Esophagus muscularis mucosa (tissue), 4 donors: ENCODE data around the gene HSPA14. TPM values are rescaled to one million over a fixed set of nuclear protein-coding genes. Genes with fewer than 3 reads are reported as not detected.

Source experiments
- DNase-seq: peaks from one replicate; pipeline ENCODE4 v3.0.0-alpha.2; 2017; ENCODE audit errors: extremely low spot score
- H3K27ac ChIP-seq, 4 donors: fragments of 200-600 bp; sonication (generic); replicated peaks in 1 of 4; 1 replicate in 3 of 4; 2 replicates in 1 of 4; pipeline ENCODE4 v1.5.1; 2016 to 2019; ENCODE audit warnings: mild to moderate bottlenecking in 1 of 4
- H3K27me3 ChIP-seq, 4 donors: fragments of 200-600 bp; sonication (generic); one replicate each; pipeline versions ENCODE4 v1.5.1 to v1.6.0; 2016 to 2019
- H3K36me3 ChIP-seq, 4 donors: fragments of 200-600 bp; sonication (generic); one replicate each; pipeline ENCODE4 v1.5.1; 2016 to 2019
- H3K4me1 ChIP-seq, 4 donors: fragments of 200-600 bp; sonication (generic); one replicate each; pipeline ENCODE4 v1.5.1; 2016 to 2019
- H3K4me3 ChIP-seq, 4 donors: fragments of 200-600 bp; sonication (generic); 1 replicate in 2 of 4; 2 replicates in 2 of 4; pipeline ENCODE4 v1.5.1; 2016 to 2019; ENCODE audit warnings: mild to moderate bottlenecking in 4 of 4, moderate library complexity in 1 of 4
- H3K9me3 ChIP-seq, 4 donors: fragments of 200-600 bp; sonication (generic); 1 replicate in 3 of 4; 2 replicates in 1 of 4; pipeline ENCODE4 v1.5.1; 2016 to 2019
- CTCF ChIP-seq, 3 experiments: fragments of 200-600 bp in 2 of 3; fragments of 450-650 bp in 1 of 3; sonication (generic) in 2 of 3; IDR thresholded peaks; one replicate each; pipeline ENCODE4 v1.5.1; 2017 to 2019; ENCODE audit warnings: antibody characterized with exemption in 3 of 3, mild to moderate bottlenecking in 2 of 3, moderate library complexity in 1 of 3
- EP300 ChIP-seq: sonication (generic); formaldehyde crosslinking; IDR thresholded peaks from one replicate; pipeline ENCODE4 v1.6.1; 2017; ENCODE audit warnings: antibody characterized with exemption
- POLR2A ChIP-seq: fragments of 450-650 bp; IDR thresholded peaks from one replicate; pipeline ENCODE4 v1.6.1; 2017; ENCODE audit warnings: antibody characterized with exemption, moderate library complexity, mild to moderate bottlenecking, low read depth
- POLR2AphosphoS5 ChIP-seq, 2 donors: sonication (generic); formaldehyde crosslinking; IDR thresholded peaks; one replicate each; pipeline ENCODE4 v1.6.1; 2017; ENCODE audit warnings: antibody characterized with exemption in 2 of 2
- WGBS: methylation state at CpG from one replicate; pipeline ENCODE4 v1.1.5; 2018; 5-methylcytosine and 5-hydroxymethylcytosine counted together
- intact Hi-C: fragments of 100-400 bp; cut with DNase I; formaldehyde crosslinking; loops from one replicate; pipeline ENCODE4 v1.15.1; 2023
- total RNA-seq, 4 donors: library from RNA; depleted of rRNA; stranded (reverse); fragments of >200 nt; gene quantifications; one replicate each; pipeline versions ENCODE4 v1.1.0 to v1.2.1, GENCODE V29; 2016

The HSPA14 gene
- total RNA-seq, 4 donors from 2014 or later = 6.8 to 9.8 (median 7.8) TPM

- Histone ChIP-seq H3K4me3 (no peak overlapping the region), H3K27me3 (no peaks in the 10 kb centered on the region), H3K9me3 (no peaks in the 10 kb centered on the region), H3K4me1 (peaks cover 9 to 12% (median 10%) of the 10 kb centered on the region in 4 donors), H3K36me3 (peaks cover 19 to 59% (median 43%) of the 10 kb centered on the region in 4 donors), H3K27ac (no peak overlapping the region)
- DNase-seq = peak; percentile 60
- TF ChIP-seq CTCF (IDR thresholded peaks at IDR 0.05) (no peak), POLR2AphosphoS5 (IDR thresholded peaks at IDR 0.05) (no peak), POLR2A (no peak), EP300 (no peak)
- WGBS = 91% methylated on average over 15 of the region's 15 CpGs
- intact Hi-C loops = no loop called here
Observed at GRCh38 chr10:14843327-14843988, 5.4 kb downstream of the HSPA14 start.

GRCh38 chr10:14844948-14845347 is 6.8 kb downstream of the HSPA14 start:
- Histone ChIP-seq H3K9me3 (no peaks in the 10 kb centered on the region), H3K27me3 (no peaks in the 10 kb centered on the region), H3K36me3 (peaks cover 19 to 73% (median 47%) of the 10 kb centered on the region in 4 donors), H3K27ac (no peak overlapping the region), H3K4me1 (peaks cover 0 to under 1% (median 0%) of the 10 kb centered on the region in 4 donors), H3K4me3 (no peak overlapping the region)
- WGBS = 88% methylated on average over 2 of the region's 2 CpGs
- no peak for DNase-seq
- TF ChIP-seq EP300 = no peak
- TF ChIP-seq POLR2AphosphoS5 (IDR thresholded peaks at IDR 0.05) = no peak
- TF ChIP-seq CTCF (IDR thresholded peaks at IDR 0.05) = no peak
- TF ChIP-seq POLR2A = no peak
- intact Hi-C loops = no loop called here

GRCh38 chr10:14852236-14852635 is 14.1 kb downstream of the HSPA14 start:
- H3K27ac ChIP-seq = no peak overlapping the region
- intact Hi-C loops = no loop called here
- no peak overlapping the region for H3K4me3 ChIP-seq
- peaks cover 6 to 68% (median 33%) of the 10 kb centered on the region in 4 donors for H3K36me3 ChIP-seq
- no peak for DNase-seq
- whole genome bisulfite sequencing = 91% methylated on average over 3 of the region's 3 CpGs
- H3K9me3 ChIP-seq = no peaks in the 10 kb centered on the region
- H3K27me3 ChIP-seq = no peaks in the 10 kb centered on the region
- H3K4me1 ChIP-seq = no peaks in the 10 kb centered on the region
- TF ChIP-seq POLR2AphosphoS5 (IDR thresholded peaks at IDR 0.05) (no peak), POLR2A (no peak), CTCF (IDR thresholded peaks at IDR 0.05) (no peak), EP300 (no peak)

- intact Hi-C loops = no loop called here
- no peak overlapping the region for H3K4me3 ChIP-seq
- 93% methylated on average over 1 of the region's 1 CpG for whole genome bisulfite sequencing
- peaks cover 6 to 72% (median 37%) of the 10 kb centered on the region in 4 donors for H3K36me3 ChIP-seq
- no peaks in the 10 kb centered on the region for H3K27me3 ChIP-seq
- H3K9me3 ChIP-seq = no peaks in the 10 kb centered on the region
- no peak for DNase-seq
- H3K27ac ChIP-seq = no peak overlapping the region
- H3K4me1 ChIP-seq = no peaks in the 10 kb centered on the region
- TF ChIP-seq CTCF (IDR thresholded peaks at IDR 0.05) (no peak), POLR2A (no peak), POLR2AphosphoS5 (IDR thresholded peaks at IDR 0.05) (no peak), EP300 (no peak)
Observed at GRCh38 chr10:14855453-14855852, 17.3 kb downstream of the HSPA14 start.
